ENCODE measurements around the gene SH3RF3.

Gene SH3RF3

GRCh38 chr2:109142416-109143210 lies 13.6 kb downstream of the SH3RF3 start:
- H3K4me3 ChIP-seq (ENCODE audit: low read length): no peak overlapping the region
- DNase-seq (ENCODE audit: low read depth): no peak
- no peak for TF ChIP-seq CTCF (IDR thresholded peaks at IDR 0.05; ENCODE audit: insufficient read depth, low read depth, low read length, missing control alignments)

- no peak for DNase-seq (ENCODE audit: low read depth)
These were observed 14.5 kb downstream of the SH3RF3 start for GRCh38 chr2:109143214-109144187.

GRCh38 chr2:109144271-109144670 lies 15.3 kb downstream of the SH3RF3 start:
- H3K4me3 ChIP-seq (ENCODE audit: low read length): no peak overlapping the region
- DNase-seq (ENCODE audit: low read depth): no peak
- no peak for TF ChIP-seq CTCF (IDR thresholded peaks at IDR 0.05; ENCODE audit: insufficient read depth, low read depth, low read length, missing control alignments)

More at GRCh38 chr2:109143214-109144187, 14.5 kb downstream of the SH3RF3 start:
- no peak overlapping the region for H3K4me3 ChIP-seq (ENCODE audit: low read length)
- TF ChIP-seq CTCF (IDR thresholded peaks at IDR 0.05; ENCODE audit: insufficient read depth, low read depth, low read length, missing control alignments): no peak

GRCh38 chr2:109144721-109145120 lies 15.7 kb downstream of the SH3RF3 start:
- DNase-seq (ENCODE audit: low read depth): no peak
- TF ChIP-seq CTCF (IDR thresholded peaks at IDR 0.05; ENCODE audit: insufficient read depth, low read depth, low read length, missing control alignments): no peak
- no peak overlapping the region for H3K4me3 ChIP-seq (ENCODE audit: low read length)

GRCh38 chr2:109145286-109145685 lies 16.3 kb downstream of the SH3RF3 start:
- TF ChIP-seq CTCF (IDR thresholded peaks at IDR 0.05; ENCODE audit: insufficient read depth, low read depth, low read length, missing control alignments): no peak
- H3K4me3 ChIP-seq (ENCODE audit: low read length): no peak overlapping the region
- DNase-seq (ENCODE audit: low read depth): no peak

- H3K4me3 ChIP-seq (ENCODE audit: low read length): no peak overlapping the region
- no peak for DNase-seq (ENCODE audit: low read depth)
- TF ChIP-seq CTCF (IDR thresholded peaks at IDR 0.05; ENCODE audit: insufficient read depth, low read depth, low read length, missing control alignments): no peak
These were observed 18.4 kb downstream of the SH3RF3 start for GRCh38 chr2:109147405-109147804.
